WTC11 (cell line): ENCODE data around the gene NLE1. TPM values are rescaled to one million over a fixed set of nuclear protein-coding genes. Genes with fewer than 3 reads are reported as not detected.

Experiments
- ATAC-seq: fragments of 200-7000 bp; cut with Tn5 transposase; 2 replicates; pipeline ENCODE4 v1.10.0; 2021; ENCODE audit warnings: mild to moderate bottlenecking, moderate library complexity
- CTCF ChIA-PET: fragments of 300-600 bp; sonication (Branson Sonifier 250); formaldehyde crosslinking; loops from one replicate; lab custom pipeline; 2021; ENCODE audit warnings: antibody characterized with exemption; lab: Charles Lee
- POLR2A ChIA-PET: fragments of 350-600 bp; sonication (Branson Sonifier 250); formaldehyde crosslinking; loops from one replicate; lab custom pipeline; 2021; ENCODE audit warnings: antibody characterized with exemption; lab: Charles Lee
- DNase-seq: peaks from one replicate; pipeline ENCODE4 v3.0.0; 2021; ENCODE audit warnings: low spot score
- H3K27ac Mint-ChIP-seq: 2 replicates; pipeline ENCODE4 v1.8.0; 2021; ENCODE audit warnings: mixed read lengths
- H3K27me3 Mint-ChIP-seq: 2 replicates; pipeline ENCODE4 v1.8.0; 2021; ENCODE audit warnings: low read depth, mild to moderate bottlenecking, moderate library complexity, mixed read lengths
- H3K36me3 Mint-ChIP-seq: 2 replicates; pipeline ENCODE4 v1.8.0; 2021; ENCODE audit warnings: mixed read lengths
- H3K4me1 Mint-ChIP-seq: 2 replicates; pipeline ENCODE4 v1.8.0; 2022; ENCODE audit warnings: mixed read lengths
- H3K4me3 Mint-ChIP-seq: 2 replicates; pipeline ENCODE4 v1.8.0; 2021; ENCODE audit warnings: mild to moderate bottlenecking, moderate library complexity, mixed read lengths
- H3K9me3 Mint-ChIP-seq: 2 replicates; pipeline ENCODE4 v1.8.0; 2021; ENCODE audit warnings: mixed read lengths
- CREM ChIP-seq: sonication (generic); formaldehyde crosslinking; IDR thresholded peaks from 2 replicates; pipeline ENCODE4 v1.8.1; 2022; ENCODE audit warnings: mild to moderate bottlenecking, missing genetic modification reagents, moderate library complexity
- E2F4 ChIP-seq: sonication (generic); formaldehyde crosslinking; IDR thresholded peaks from 2 replicates; pipeline ENCODE4 v1.8.1; 2022; ENCODE audit warnings: low read depth, mild to moderate bottlenecking, moderate library complexity, missing genetic modification reagents, borderline replicate concordance
- E2F5 ChIP-seq: sonication (generic); formaldehyde crosslinking; IDR thresholded peaks from 2 replicates; pipeline ENCODE4 v1.8.1; 2022; ENCODE audit warnings: mild to moderate bottlenecking, moderate library complexity, missing genetic modification reagents
- ETV6 ChIP-seq: sonication (generic); formaldehyde crosslinking; IDR thresholded peaks from 2 replicates; pipeline ENCODE4 v1.8.1; 2022; ENCODE audit warnings: mild to moderate bottlenecking, missing genetic modification reagents
- FOXK1 ChIP-seq: sonication (generic); formaldehyde crosslinking; IDR thresholded peaks from 2 replicates; pipeline ENCODE4 v1.8.0; 2022; ENCODE audit warnings: mild to moderate bottlenecking, moderate library complexity, missing genetic modification reagents
- GABPB1 ChIP-seq: sonication (generic); formaldehyde crosslinking; IDR thresholded peaks from 2 replicates; pipeline ENCODE4 v1.8.1; 2023; ENCODE audit warnings: mild to moderate bottlenecking, missing genetic modification reagents
- GRHL2 ChIP-seq: fragments of 250-450 bp; sonication (Bioruptor Pico); IDR thresholded peaks from 2 replicates; pipeline ENCODE4 v1.8.0; 2022; ENCODE audit warnings: mild to moderate bottlenecking, moderate library complexity; ENCODE audit not compliant: insufficient replicate concordance, severe bottlenecking
- JUN ChIP-seq: sonication (generic); formaldehyde crosslinking; IDR thresholded peaks from 2 replicates; pipeline ENCODE4 v1.8.0; 2023; ENCODE audit warnings: mild to moderate bottlenecking, missing genetic modification reagents
- MAX ChIP-seq: sonication (generic); formaldehyde crosslinking; IDR thresholded peaks from 2 replicates; pipeline ENCODE4 v1.8.0; 2022; ENCODE audit warnings: mild to moderate bottlenecking, missing genetic modification reagents
- MYBL2 ChIP-seq: sonication (generic); formaldehyde crosslinking; IDR thresholded peaks from 2 replicates; pipeline ENCODE4 v1.8.1; 2023; ENCODE audit warnings: mild to moderate bottlenecking, moderate library complexity, missing genetic modification reagents
- NR3C1 ChIP-seq: sonication (generic); formaldehyde crosslinking; conservative IDR thresholded peaks from 2 replicates; pipeline ENCODE4 v1.8.1; 2023; ENCODE audit warnings: low read depth, mild to moderate bottlenecking, missing genetic modification reagents
- PREB ChIP-seq: sonication (generic); formaldehyde crosslinking; IDR thresholded peaks from 2 replicates; pipeline ENCODE4 v1.8.1; 2022; ENCODE audit warnings: mild to moderate bottlenecking, missing genetic modification reagents, moderate library complexity, borderline replicate concordance
- RELA ChIP-seq: sonication (generic); formaldehyde crosslinking; IDR thresholded peaks from 2 replicates; pipeline ENCODE4 v1.8.1; 2022; ENCODE audit warnings: missing genetic modification reagents, mild to moderate bottlenecking, borderline replicate concordance
- RORB ChIP-seq: fragments of 250-450 bp; sonication (Bioruptor Pico); IDR thresholded peaks from 2 replicates; pipeline ENCODE4 v1.9.0; 2021; ENCODE audit warnings: mild to moderate bottlenecking
- SMAD3 ChIP-seq: sonication (generic); formaldehyde crosslinking; IDR thresholded peaks from 2 replicates; pipeline ENCODE4 v1.8.0; 2022; ENCODE audit warnings: missing genetic modification reagents, mild to moderate bottlenecking, borderline replicate concordance
- STAT6 ChIP-seq: sonication (generic); formaldehyde crosslinking; conservative IDR thresholded peaks from 2 replicates; pipeline ENCODE4 v1.8.1; 2023; ENCODE audit warnings: mild to moderate bottlenecking, low read depth, missing genetic modification reagents, moderate library complexity
- TEAD4 ChIP-seq: sonication (generic); formaldehyde crosslinking; IDR thresholded peaks from 2 replicates; pipeline ENCODE4 v1.8.0; 2022; ENCODE audit warnings: mild to moderate bottlenecking, missing genetic modification reagents
- USF1 ChIP-seq: sonication (generic); formaldehyde crosslinking; IDR thresholded peaks from 2 replicates; pipeline ENCODE4 v1.8.0; 2022; ENCODE audit warnings: mild to moderate bottlenecking, missing genetic modification reagents
- ZBTB21 ChIP-seq: sonication (generic); formaldehyde crosslinking; IDR thresholded peaks from 2 replicates; pipeline ENCODE4 v1.8.1; 2023; ENCODE audit warnings: mild to moderate bottlenecking, missing genetic modification reagents, borderline replicate concordance
- ZMAT4 ChIP-seq: fragments of 250-450 bp; sonication (Bioruptor Pico); IDR thresholded peaks from 2 replicates; pipeline ENCODE4 v1.9.0; 2021; ENCODE audit warnings: mild to moderate bottlenecking
- ZNF138 ChIP-seq: sonication (generic); formaldehyde crosslinking; conservative IDR thresholded peaks from 2 replicates; pipeline ENCODE4 v1.8.1; 2022; ENCODE audit warnings: mild to moderate bottlenecking, moderate library complexity, missing genetic modification reagents
- ZNF263 ChIP-seq: sonication (generic); formaldehyde crosslinking; IDR thresholded peaks from 2 replicates; pipeline ENCODE4 v1.8.1; 2022; ENCODE audit warnings: low read depth, mild to moderate bottlenecking, moderate library complexity, missing genetic modification reagents
- ZNF396 ChIP-seq: fragments of 250-450 bp; sonication (Bioruptor Pico); IDR thresholded peaks from 2 replicates; pipeline ENCODE4 v1.8.0; 2021; ENCODE audit warnings: mild to moderate bottlenecking, moderate library complexity, borderline replicate concordance
- ZSCAN18 ChIP-seq: fragments of 250-450 bp; sonication (Bioruptor Pico); IDR thresholded peaks from 2 replicates; pipeline ENCODE4 v2.1.2; 2022; ENCODE audit warnings: mild to moderate bottlenecking, moderate library complexity
- total RNA-seq: library from RNA; stranded (reverse); gene quantifications from 3 replicates; pipeline ENCODE4 v1.2.3, GENCODE V29; 2021

NLE1 gene
- total RNA-seq, 1 experiment from 2014 or later: 52.2 TPM

GRCh38 chr17:35117984-35118383 lies 24.1 kb downstream of the NLE1 start:
- Mint-ChIP-seq H3K27ac (no peak overlapping the region), H3K4me1 (peaks cover 17% of the 10 kb centered on the region), H3K9me3 (no peaks in the 10 kb centered on the region), H3K27me3 (peaks cover 22% of the 10 kb centered on the region), H3K36me3 (0 out of 2 replicates have a peak, but pooled peaks cover 5% of the 10 kb centered on the region), H3K4me3 (peak overlapping the region; percentile 84)
- CTCF ChIA-PET: interaction anchor here (1.1 to 2.3 kb wide), 4 partner anchors 28 to 83 kb away, joined by 4 to 27 read pairs (median 6); partner anchors contain the start of gene RFFL
- ATAC-seq (no peak), DNase-seq (no peak)
- TF ChIP-seq NR3C1 (CRISPR knock-in tag): no peak
- no peak for TF ChIP-seq TEAD4
- TF ChIP-seq ZMAT4 (CRISPR knock-in tag): no peak
- no peak for TF ChIP-seq RORB (CRISPR knock-in tag)
- TF ChIP-seq MYBL2 (CRISPR knock-in tag): no peak
- no peak for TF ChIP-seq E2F5 (CRISPR knock-in tag)
- TF ChIP-seq CREM (CRISPR knock-in tag): no peak
- TF ChIP-seq ZSCAN18: no peak
- TF ChIP-seq STAT6 (CRISPR knock-in tag): no peak
- no peak for TF ChIP-seq RELA (CRISPR knock-in tag)
- POLR2A ChIA-PET: no interaction called here

GRCh38 chr17:35116845-35117244 lies 25.3 kb downstream of the NLE1 start:
- Mint-ChIP-seq H3K4me1 (peaks cover 17% of the 10 kb centered on the region), H3K27ac (0 out of 2 replicates have a peak overlapping the region, but pooled peaks have one; percentile 30), H3K36me3 (0 out of 2 replicates have a peak, but pooled peaks cover 5% of the 10 kb centered on the region), H3K27me3 (peaks cover 17% of the 10 kb centered on the region), H3K4me3 (no peak overlapping the region), H3K9me3 (no peaks in the 10 kb centered on the region)
- ChIA-PET CTCF (interaction anchor here (1.4 to 1.7 kb wide), 2 partner anchors 27 to 422 kb away, joined by 4 read pairs; no protein-coding TSS in a partner anchor), POLR2A (no interaction called here)
- DNase-seq (no peak), ATAC-seq (peak; percentile 16)
- TF ChIP-seq E2F5 (CRISPR knock-in tag): no peak
- TF ChIP-seq ZBTB21: no peak
- TF ChIP-seq USF1: no peak
- TF ChIP-seq JUN (CRISPR knock-in tag): no peak
- TF ChIP-seq GABPB1: no peak
- no peak for TF ChIP-seq ZNF263
- no peak for TF ChIP-seq ZNF138
- no peak for TF ChIP-seq ZNF396 (CRISPR knock-in tag)
- TF ChIP-seq MAX (CRISPR knock-in tag): no peak
- no peak for TF ChIP-seq GRHL2 (CRISPR knock-in tag)
- no peak for TF ChIP-seq FOXK1
- no peak for TF ChIP-seq ETV6 (CRISPR knock-in tag)
- TF ChIP-seq E2F4: no peak
- TF ChIP-seq PREB (CRISPR knock-in tag): no peak
- TF ChIP-seq SMAD3 (CRISPR knock-in tag): no peak
